Measurements from ENCODE around the gene RHEB. TPM values are rescaled to one million over a fixed set of nuclear protein-coding genes. Genes with fewer than 3 reads are reported as not detected.
A peak's percentile ranks its signal among the peaks of the same experiment; 100 is the strongest.

RHEB gene
- total RNA-seq, 1 experiment from 2014 or later: 114 TPM

DNA sequence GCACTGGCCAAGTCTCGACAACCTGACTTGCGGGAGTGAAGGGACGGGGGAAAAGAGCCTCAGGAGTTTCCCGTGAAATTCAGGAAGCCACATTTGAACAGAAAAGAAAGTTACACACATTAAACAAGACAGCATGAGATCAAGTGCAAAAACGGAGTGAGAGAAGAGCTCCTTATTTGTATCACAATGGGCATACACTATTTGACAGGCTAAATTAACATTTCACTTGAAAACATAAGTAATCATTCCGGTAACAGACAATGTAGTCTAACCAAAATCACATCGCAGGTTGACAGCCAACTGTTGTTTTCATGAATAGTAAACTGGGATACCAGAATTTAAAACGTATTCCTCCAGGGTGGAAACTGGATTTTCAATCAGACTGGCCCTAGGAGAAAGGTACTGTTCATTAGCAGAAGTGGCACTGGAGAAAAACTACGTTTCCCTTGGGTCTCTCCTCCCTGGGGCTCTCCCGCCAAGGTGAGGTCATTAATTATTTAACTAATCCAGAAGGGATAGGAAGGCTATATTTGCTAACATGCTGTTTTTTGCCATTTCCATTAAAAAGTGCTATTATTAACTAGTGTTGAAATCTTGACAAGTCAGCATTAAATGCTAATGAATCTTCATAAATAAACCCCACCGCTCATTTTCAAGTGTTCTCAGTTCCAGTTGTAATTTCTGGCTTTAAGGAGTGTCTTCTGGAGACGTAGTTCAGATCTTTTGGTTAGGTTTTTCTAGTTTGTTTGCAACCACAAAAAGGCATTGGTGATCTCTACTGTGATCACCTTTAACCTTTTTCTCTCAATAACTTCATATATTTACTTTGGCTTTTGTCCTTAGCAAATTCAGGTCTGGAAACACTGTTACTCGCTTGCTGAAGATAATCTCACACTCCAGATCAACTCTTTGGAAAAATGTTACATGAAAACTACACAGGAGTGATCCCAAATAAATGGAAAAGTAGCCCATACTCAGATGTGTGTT lies 25.1 kb downstream of the RHEB start:
- Histone ChIP-seq H4K8ac (replicated peaks; ENCODE audit: insufficient read length, low read depth, low read length) (no peak overlapping the region), H4K20me1 (ENCODE audit: control insufficient read depth, insufficient read depth, insufficient read length) (peaks cover 4% of the 10 kb centered on the region), H3K4me2 (ENCODE audit: insufficient read depth, insufficient read length, low read length) (peak overlapping the region; percentile 26), H2AFZ (ENCODE audit: low read length) (no peak overlapping the region), H3K4ac (ENCODE audit: low read depth, low read length) (no peak overlapping the region), H3K27me3 (ENCODE audit: insufficient read depth, low read length) (no peaks in the 10 kb centered on the region), H3K27ac (ENCODE audit: insufficient read length, low read depth, low read length) (no peak overlapping the region), H4K91ac (ENCODE audit: insufficient read length, low read depth, low read length) (no peak overlapping the region), H3K18ac (ENCODE audit: insufficient read length, low read depth, low read length) (no peak overlapping the region), H3T11ph (ENCODE audit: low read length) (no peak overlapping the region), H3K79me2 (ENCODE audit: insufficient read depth, low read length) (peaks cover 43% of the 10 kb centered on the region), H2AK5ac (ENCODE audit: insufficient read length, low read length) (no peak overlapping the region), H3K4me1 (ENCODE audit: insufficient read depth, low read length) (peaks cover 10% of the 10 kb centered on the region), H2BK12ac (ENCODE audit: insufficient read length, low read depth, low read length) (no peak overlapping the region), H2BK120ac (ENCODE audit: low read depth, low read length, poor library complexity, severe bottlenecking) (no peak overlapping the region), H3K23me2 (ENCODE audit: insufficient read length, low read depth, low read length, poor library complexity, severe bottlenecking) (no peaks in the 10 kb centered on the region), H3K79me1 (ENCODE audit: insufficient read depth, low read depth, low read length, poor library complexity, severe bottlenecking) (peaks cover 9% of the 10 kb centered on the region), H2BK20ac (ENCODE audit: low read depth, low read length, poor library complexity, severe bottlenecking) (no peak overlapping the region), H4K5ac (ENCODE audit: insufficient read length, low read depth, low read length) (no peak overlapping the region), H3K9me3 (ENCODE audit: control insufficient read depth, low read depth, low read length) (no peaks in the 10 kb centered on the region), H2BK5ac (ENCODE audit: insufficient read length, low read length) (no peak overlapping the region), H3K14ac (ENCODE audit: insufficient read depth, low read length) (no peak overlapping the region), H2BK15ac (ENCODE audit: low read depth, low read length) (no peak overlapping the region), H3K9ac (ENCODE audit: extremely low read depth, insufficient read length, low read length) (no peak overlapping the region), H3K23ac (ENCODE audit: insufficient read length, low read depth, low read length) (no peak overlapping the region), H3K56ac (ENCODE audit: insufficient read length, low read depth, low read length) (no peak overlapping the region)
- Mint-ChIP-seq H3K4me3 (peak overlapping the region in 1 of 2 experiments; percentile 46; a peak in 4 of 5 replicates), H3K4me1 (peaks cover 60 to 69% of the 10 kb centered on the region in 2 experiments), H3K27ac (peak overlapping the region in 2 of 3 experiments; percentile 56 to 81; a peak in 6 of 7 replicates), H3K36me3 (ENCODE audit: insufficient read depth in 1 of 3, low read depth in 3 of 3) (peaks cover 5 to 16% (median 14%) of the 10 kb centered on the region in 3 experiments; a peak in 5 of 7 replicates), H3K27me3 (ENCODE audit: low read depth) (no peaks in the 10 kb centered on the region), H3K9me3 (no peaks in the 10 kb centered on the region; a peak in 1 of 5 replicates)
- no peak for DNase-seq
- no CpG with 5 or more reads among the region's 13 CpGs for WGBS (ENCODE audit: extremely low coverage, insufficient read length, low lambda C conversion rate)
- TF ChIP-seq, protein P1, sequence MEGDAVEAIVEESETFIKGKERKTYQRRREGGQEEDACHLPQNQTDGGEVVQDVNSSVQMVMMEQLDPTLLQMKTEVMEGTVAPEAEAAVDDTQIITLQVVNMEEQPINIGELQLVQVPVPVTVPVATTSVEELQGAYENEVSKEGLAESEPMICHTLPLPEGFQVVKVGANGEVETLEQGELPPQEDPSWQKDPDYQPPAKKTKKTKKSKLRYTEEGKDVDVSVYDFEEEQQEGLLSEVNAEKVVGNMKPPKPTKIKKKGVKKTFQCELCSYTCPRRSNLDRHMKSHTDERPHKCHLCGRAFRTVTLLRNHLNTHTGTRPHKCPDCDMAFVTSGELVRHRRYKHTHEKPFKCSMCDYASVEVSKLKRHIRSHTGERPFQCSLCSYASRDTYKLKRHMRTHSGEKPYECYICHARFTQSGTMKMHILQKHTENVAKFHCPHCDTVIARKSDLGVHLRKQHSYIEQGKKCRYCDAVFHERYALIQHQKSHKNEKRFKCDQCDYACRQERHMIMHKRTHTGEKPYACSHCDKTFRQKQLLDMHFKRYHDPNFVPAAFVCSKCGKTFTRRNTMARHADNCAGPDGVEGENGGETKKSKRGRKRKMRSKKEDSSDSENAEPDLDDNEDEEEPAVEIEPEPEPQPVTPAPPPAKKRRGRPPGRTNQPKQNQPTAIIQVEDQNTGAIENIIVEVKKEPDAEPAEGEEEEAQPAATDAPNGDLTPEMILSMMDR (conservative IDR thresholded peaks at IDR 0.05): no peak

Data from H9 (cell line).